Measurements from ENCODE around the gene ENTPD6.
"Not testable (repeated sequence)": the region's sequence is repeated elsewhere in the genome, so short reads cannot be mapped to it uniquely, and the experiment has no call there.

Gene ENTPD6

DNA sequence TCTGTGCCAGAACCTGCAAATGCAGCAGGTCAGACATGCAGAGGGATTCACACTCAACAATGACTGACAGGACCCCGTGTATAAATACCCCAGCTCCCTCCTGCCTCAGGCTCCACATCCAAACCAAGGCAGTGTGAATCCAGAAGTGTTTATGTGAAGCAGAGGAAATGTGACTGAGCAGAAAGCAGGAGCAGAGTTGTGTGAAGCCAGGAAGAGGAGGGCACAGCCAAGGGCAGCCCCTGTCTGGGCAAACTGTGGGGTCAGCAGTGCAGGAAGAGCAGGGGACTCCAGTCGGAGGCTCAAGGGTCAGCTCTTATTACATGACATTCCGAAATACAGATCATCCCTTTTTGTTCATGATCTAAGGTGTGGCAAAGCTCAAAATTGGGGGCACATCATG lies 19.3 kb upstream of the ENTPD6 start:
- FAIRE-seq, result no peak
- DNase-seq (ENCODE audit: insufficient read length, low spot score), result no peak
- TF ChIP-seq, protein P1, sequence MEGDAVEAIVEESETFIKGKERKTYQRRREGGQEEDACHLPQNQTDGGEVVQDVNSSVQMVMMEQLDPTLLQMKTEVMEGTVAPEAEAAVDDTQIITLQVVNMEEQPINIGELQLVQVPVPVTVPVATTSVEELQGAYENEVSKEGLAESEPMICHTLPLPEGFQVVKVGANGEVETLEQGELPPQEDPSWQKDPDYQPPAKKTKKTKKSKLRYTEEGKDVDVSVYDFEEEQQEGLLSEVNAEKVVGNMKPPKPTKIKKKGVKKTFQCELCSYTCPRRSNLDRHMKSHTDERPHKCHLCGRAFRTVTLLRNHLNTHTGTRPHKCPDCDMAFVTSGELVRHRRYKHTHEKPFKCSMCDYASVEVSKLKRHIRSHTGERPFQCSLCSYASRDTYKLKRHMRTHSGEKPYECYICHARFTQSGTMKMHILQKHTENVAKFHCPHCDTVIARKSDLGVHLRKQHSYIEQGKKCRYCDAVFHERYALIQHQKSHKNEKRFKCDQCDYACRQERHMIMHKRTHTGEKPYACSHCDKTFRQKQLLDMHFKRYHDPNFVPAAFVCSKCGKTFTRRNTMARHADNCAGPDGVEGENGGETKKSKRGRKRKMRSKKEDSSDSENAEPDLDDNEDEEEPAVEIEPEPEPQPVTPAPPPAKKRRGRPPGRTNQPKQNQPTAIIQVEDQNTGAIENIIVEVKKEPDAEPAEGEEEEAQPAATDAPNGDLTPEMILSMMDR (IDR thresholded peaks at IDR 0.05; ENCODE audit: insufficient read depth, missing control alignments), result no peak

DNA sequence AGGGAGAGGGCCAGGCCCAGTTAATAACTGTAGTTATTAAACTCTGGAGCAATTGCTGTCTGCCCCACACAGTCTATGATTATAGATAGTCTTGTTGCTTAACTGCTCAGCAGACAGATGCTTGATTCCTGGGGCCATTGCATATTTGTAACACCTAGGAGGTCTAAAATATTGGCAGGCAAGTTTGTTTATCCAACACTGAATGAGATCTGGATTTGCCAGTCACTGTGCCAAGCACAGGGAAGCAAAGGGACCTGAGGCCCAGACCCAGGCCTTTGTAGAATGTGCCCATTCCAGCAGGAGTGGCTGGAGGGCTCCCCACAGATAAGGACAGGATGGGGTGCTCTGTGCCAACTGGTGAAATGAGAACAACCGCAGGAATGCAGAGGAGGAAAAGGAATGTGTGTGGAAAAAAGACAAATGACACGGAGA lies 17.6 kb upstream of the ENTPD6 start:
- DNase-seq (ENCODE audit: insufficient read length, low spot score), result no peak
- FAIRE-seq, result no peak

DNA sequence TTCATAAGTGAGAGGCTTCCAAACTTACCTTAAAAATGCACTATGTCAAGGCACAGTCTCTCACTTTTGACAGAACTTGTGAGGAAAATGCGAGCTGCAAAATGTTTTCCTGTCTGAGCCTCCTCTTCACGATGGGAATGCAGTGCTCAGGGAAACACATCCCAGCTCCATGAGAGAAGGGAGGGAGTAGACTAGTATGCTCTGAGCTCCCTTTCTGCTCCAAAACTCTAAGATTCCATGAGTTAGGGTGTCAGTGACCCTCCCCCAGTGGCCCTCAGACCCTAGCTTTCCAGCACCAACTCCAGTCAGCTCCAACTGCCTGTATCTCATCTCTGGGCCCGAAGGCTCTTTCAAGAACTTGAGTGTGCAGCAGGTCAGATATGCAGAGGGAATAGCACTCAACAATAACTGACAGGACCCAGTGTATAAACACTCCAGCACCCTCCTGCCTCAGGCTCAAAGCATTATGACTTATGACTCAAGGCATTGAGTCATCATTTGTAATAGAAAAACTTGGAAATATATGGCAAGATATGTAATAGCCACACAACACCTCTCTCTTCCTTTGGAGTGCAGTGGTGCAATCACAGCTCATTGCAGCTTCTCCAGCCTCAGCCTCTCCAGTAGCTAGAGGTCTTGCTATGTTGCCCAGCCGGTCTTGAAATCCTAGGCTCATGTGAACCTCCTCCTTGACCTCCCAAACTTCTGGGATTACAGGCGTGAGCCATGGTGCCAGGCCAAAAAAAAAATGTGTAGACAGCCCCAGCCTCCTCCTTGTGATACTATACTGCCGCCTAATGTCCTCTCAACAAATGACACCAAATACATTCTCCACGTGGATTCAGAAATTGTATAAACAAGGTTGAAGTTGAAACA lies 16.7 kb upstream of the ENTPD6 start:
- TF ChIP-seq, protein P1 (IDR thresholded peaks at IDR 0.05; ENCODE audit: insufficient read depth, missing control alignments), result peak; percentile 93
- DNase-seq (ENCODE audit: insufficient read length, low spot score) (no peak), FAIRE-seq (no peak)

More for the DNA sequence above, 17.6 kb upstream of the ENTPD6 start:
- TF ChIP-seq, protein P1 (IDR thresholded peaks at IDR 0.05; ENCODE audit: insufficient read depth, missing control alignments), result no peak

DNA sequence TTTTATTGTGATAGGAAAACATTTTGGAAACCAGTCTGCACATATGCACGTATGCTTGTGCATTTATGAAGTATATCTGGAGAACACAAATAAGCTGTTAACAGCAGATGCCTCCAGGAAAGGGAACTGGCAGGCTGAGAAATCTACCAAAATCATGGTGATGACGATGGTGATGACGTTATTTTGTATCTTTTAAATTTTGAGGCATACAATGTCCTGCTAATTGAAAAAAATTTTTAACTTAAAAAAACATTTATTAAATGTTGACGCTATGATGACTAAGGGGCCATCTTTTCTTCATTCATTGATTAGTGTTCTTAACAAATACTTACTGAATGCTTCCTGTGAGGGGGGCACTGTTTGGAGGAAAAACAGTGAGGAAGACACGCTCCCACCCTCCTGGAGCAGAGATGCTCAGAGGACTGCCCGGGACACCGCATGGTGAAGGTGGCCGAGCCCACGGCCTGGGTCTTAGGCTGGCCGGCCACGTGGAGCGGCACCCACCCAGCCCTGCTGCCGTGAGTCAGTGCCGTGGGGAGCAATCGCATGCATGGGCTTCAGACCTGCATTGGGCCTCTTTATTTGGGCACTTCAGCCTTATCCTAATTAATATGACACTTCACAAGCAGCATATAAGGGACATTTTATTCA lies 15.9 kb upstream of the ENTPD6 start:
- TF ChIP-seq, protein P1 (IDR thresholded peaks at IDR 0.05; ENCODE audit: insufficient read depth, missing control alignments), result no peak
- no peak for FAIRE-seq
- DNase-seq (ENCODE audit: insufficient read length, low spot score), result no peak

DNA sequence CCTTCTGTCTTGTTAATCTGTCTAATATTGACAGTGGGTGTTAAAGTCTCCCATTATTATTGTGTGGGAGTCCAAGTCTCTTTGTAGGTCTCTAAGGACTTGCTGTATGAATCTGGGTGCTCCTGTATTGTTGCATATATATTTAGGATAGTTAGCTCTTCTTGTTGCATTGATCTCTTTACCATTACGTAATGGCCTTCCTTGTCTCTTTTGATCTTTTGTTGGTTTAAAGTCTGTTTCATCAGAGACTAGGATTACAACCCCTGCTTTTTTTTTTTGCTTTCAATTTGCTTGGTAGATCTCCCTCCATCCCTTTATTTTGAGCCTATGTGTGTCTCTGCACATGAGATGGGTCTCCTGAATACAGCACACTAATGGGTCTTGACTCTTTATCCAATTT lies 11.1 kb upstream of the ENTPD6 start:
- DNase-seq (ENCODE audit: insufficient read length, low spot score); FAIRE-seq: not testable (repeated sequence)

DNA sequence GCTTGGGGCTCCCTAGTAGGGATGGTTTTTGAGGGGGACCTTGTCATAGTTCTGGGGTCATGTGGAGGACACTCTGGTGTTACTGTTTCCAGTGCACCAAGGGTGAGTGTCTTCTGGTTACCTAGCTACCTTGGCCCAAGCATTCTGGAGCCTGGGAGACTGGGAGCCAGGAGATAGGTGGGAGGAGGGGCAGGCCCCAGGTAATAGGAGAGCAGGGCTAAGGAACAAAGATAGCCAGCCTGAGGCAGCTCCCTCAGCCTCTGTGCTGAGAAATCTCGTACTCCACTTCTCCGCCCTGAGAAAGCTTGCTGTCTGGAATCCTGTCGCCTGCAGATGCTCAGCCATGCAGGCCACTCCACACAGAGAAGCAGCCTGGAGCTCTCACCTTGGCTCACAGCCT lies 8.3 kb upstream of the ENTPD6 start:
- FAIRE-seq (no peak), DNase-seq (ENCODE audit: insufficient read length, low spot score) (no peak)
- TF ChIP-seq, protein P1 (IDR thresholded peaks at IDR 0.05; ENCODE audit: insufficient read depth, missing control alignments), result no peak

DNA sequence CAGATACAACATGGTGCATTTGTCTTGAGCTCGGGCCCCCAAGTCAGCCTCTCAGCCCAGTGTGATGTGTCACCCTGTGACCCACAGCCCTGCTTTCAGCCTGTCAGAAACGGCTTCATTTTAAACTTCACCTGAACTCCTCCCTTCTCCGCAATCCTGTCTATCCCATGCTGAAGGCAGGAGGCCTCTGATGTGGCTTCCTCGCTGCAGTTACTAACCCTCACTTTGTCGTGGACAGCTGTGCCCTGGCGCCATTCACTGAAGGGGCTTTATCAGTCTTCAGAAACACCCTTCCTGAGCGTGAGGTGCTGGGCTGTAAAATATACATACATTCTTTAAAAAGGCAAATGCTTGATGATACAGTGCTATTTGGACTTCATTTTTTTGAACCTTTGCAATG lies 7.9 kb upstream of the ENTPD6 start:
- no peak for DNase-seq (ENCODE audit: insufficient read length, low spot score)
- TF ChIP-seq, protein P1 (IDR thresholded peaks at IDR 0.05; ENCODE audit: insufficient read depth, missing control alignments), result no peak
- FAIRE-seq, result no peak
